Kidney (tissue), 14 donors: ENCODE data around the gene KCNK1. TPM values are rescaled to one million over a fixed set of nuclear protein-coding genes. Genes with fewer than 3 reads are reported as not detected.

ENCODE experiments used
- DNase-seq, 5 donors: peaks; one replicate each; pipeline ENCODE4 v3.0.0-alpha.2; 2013 to 2020
- FAIRE-seq: peaks from 2 replicates; lab custom pipeline; 2012; peaks lifted over from hg19 to GRCh38; lab: Jason Lieb, UNC
- H3K27ac ChIP-seq, 2 donors: one replicate each; pipeline ENCODE4 v1.7.0; 2013; ENCODE audit warnings: low read depth in 2 of 2, low read length in 2 of 2, inconsistent platforms in 1 of 2
- H3K27me3 ChIP-seq: one replicate; pipeline ENCODE4 v1.7.1; 2013; ENCODE audit warnings: low read length, inconsistent platforms; ENCODE audit not compliant: control insufficient read depth, insufficient read depth
- H3K36me3 ChIP-seq, 3 donors: one replicate each; pipeline versions ENCODE4 v1.7.0 to v1.7.1; 2013; ENCODE audit warnings: low read length in 3 of 3, control low read depth in 1 of 3, inconsistent platforms in 1 of 3; ENCODE audit not compliant: insufficient read depth in 3 of 3, control insufficient read depth in 2 of 3
- H3K4me1 ChIP-seq, 3 donors: one replicate each; pipeline versions ENCODE4 v1.7.0 to v1.7.1; 2013; ENCODE audit warnings: low read length in 3 of 3, inconsistent platforms in 1 of 3, low read depth in 1 of 3; ENCODE audit not compliant: control insufficient read depth in 2 of 3, insufficient read depth in 2 of 3
- H3K4me3 ChIP-seq, 3 donors: one replicate each; pipeline versions ENCODE4 v1.7.0 to v1.8.1; 2013; ENCODE audit warnings: low read length in 3 of 3, control low read depth in 1 of 3, inconsistent platforms in 1 of 3
- H3K9ac ChIP-seq, 3 donors: one replicate each; pipeline versions ENCODE4 v1.7.0 to v1.7.1; 2013; ENCODE audit warnings: low read length in 3 of 3, control low read depth in 1 of 3, inconsistent platforms in 1 of 3
- H3K9me3 ChIP-seq, 3 donors: one replicate each; pipeline versions ENCODE4 v1.7.0 to v1.7.1; 2013; ENCODE audit warnings: low read length in 3 of 3, control low read depth in 1 of 3, inconsistent platforms in 1 of 3; ENCODE audit not compliant: control insufficient read depth in 2 of 3, insufficient read depth in 1 of 3
- CTCF ChIP-seq: IDR thresholded peaks from 3 replicates; pipeline ENCODE4 v1.5.1; 2012; ENCODE audit warnings: mild to moderate bottlenecking, moderate library complexity, borderline replicate concordance; ENCODE audit not compliant: insufficient read depth; ENCODE audit errors: extremely low read depth
- intact Hi-C: fragments of 100-400 bp; cut with DNase I; formaldehyde crosslinking; loops from one replicate; pipeline ENCODE4 v1.11.1; 2022
- polyA plus RNA-seq: library from polyadenylated mRNA; stranded (reverse); fragments of 350-450 nt; fragmentation: Illumina TruSeq; extraction: RNeasy Lipid Tissue Mini Kit (QIAGEN cat#74804); gene quantifications from one replicate; pipeline ENCODE4 v1.2.3, GENCODE V29; 2014; ENCODE audit warnings: low read depth, low replicate concordance; ENCODE audit not compliant: insufficient read depth
- total RNA-seq: library from RNA; stranded (reverse); fragmentation: NEBNext Ultra II Directional; extraction: Animal tissue kit (Norgen Biotek cat#: 25700); gene quantifications from one replicate; pipeline ENCODE4 v1.2.1, GENCODE V29; 2021
- donor health status: control.
- donor health status: control.
- donor health status: control.
- donor health status: control.
- donor health status: control.
- donor health status: DM: yes; HTN: yes; CAD: no.
- donor health status: Normal renal cell carcinoma (clear cell type).

Gene KCNK1
- total and polyA plus RNA-seq, 2 donors from 2014 or later: 10.0 to 10.7 TPM

DNA sequence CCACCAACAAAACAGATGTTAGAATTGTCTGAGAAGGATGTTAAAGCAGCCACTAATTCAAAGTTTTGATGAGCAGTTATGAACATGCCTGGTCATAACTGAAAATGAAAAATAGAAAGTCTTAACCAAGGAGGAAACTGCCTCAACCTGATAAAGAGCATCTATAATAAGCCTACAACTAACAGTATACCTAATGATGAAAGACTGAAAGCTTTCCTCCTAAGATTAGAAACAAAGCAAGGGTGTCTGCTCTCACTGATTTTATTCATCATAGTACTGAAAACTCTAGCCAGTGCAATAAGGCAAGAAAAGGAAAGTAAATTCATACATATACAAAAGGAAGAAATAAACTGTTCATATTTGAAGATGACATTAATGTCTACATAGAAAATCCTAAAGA is 82.0 kb downstream of the KCNK1 start:
- TF ChIP-seq CTCF: no peak
- Histone ChIP-seq H3K9ac (no peak overlapping the region), H3K4me3 (no peak overlapping the region), H3K27ac (no peak overlapping the region), H3K4me1 (no peaks in the 10 kb centered on the region), H3K36me3 (no peaks in the 10 kb centered on the region), H3K9me3 (no peaks in the 10 kb centered on the region), H3K27me3 (no peaks in the 10 kb centered on the region)
- intact Hi-C loops: no loop called here
- DNase-seq (no peak), FAIRE-seq (no peak)

DNA sequence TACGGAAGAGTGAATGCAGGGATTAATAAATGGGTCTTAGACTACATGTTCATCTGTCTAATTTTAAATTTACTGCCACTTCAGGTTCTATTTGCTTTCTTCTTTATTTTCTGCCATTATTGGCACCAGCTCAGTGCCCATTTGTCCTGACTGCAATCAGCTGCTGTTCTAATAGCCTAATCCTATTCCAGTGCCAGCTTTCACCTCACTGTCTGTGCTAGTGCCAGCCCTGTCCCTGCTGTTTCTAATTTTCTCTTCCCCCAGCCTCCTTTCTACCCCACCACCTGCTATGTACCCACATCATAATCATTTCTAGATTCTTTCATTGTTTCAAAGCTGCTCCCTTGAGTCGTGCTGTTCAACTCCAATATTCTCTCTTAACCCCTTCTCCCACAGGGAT is 86.4 kb downstream of the KCNK1 start:
- H3K9me3 ChIP-seq: no peaks in the 10 kb centered on the region
- no peaks in the 10 kb centered on the region for H3K27me3 ChIP-seq
- no peaks in the 10 kb centered on the region for H3K4me1 ChIP-seq
- FAIRE-seq (no peak), DNase-seq (no peak)
- no peak overlapping the region for H3K4me3 ChIP-seq
- no peak overlapping the region for H3K9ac ChIP-seq
- no peak for TF ChIP-seq CTCF
- no peaks in the 10 kb centered on the region for H3K36me3 ChIP-seq
- H3K27ac ChIP-seq: no peak overlapping the region
- intact Hi-C loops: no loop called here

DNA sequence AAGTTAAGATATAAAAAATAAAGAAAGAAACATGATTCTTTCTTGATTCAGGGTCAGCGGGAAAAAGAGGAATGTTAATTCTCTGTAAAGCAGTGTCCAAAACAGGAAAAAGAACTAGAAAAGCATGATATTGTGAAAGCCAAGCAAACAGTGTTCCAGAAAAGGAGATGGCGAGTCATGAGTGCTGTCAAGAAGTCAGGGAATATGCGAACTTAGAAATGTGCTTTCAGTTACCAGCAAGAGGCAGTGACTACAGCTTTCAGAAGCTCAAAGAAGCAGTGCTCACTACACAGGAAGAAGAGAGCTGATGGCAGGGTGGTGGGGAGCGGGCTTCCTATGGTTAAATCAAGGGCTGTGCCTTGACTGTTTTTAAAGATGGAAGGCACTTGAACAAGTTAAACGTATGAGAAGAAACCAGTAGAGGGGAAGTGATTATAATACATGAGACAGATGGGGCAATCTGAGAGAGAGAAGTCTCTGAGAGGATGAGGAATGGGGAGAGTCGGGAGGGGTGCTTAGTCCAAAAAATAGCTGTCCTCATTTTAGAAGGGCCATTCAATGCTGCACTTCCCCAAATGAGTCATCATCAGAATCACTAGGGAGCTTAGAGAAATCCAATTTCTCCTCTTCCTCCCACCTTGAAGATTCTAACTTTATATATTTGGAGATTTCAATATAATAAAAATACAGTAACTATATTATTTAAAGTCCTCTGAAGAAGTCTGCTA is 90.4 kb downstream of the KCNK1 start:
- FAIRE-seq: no peak
- intact Hi-C loops: no loop called here
- no peak for TF ChIP-seq CTCF
- H3K4me1 ChIP-seq: no peaks in the 10 kb centered on the region
- H3K9me3 ChIP-seq: no peaks in the 10 kb centered on the region
- no peak overlapping the region for H3K9ac ChIP-seq
- peak overlapping the region in 1 of 2 donors; percentile 14 for H3K27ac ChIP-seq
- no peaks in the 10 kb centered on the region for H3K36me3 ChIP-seq
- no peak for DNase-seq
- H3K4me3 ChIP-seq: no peak overlapping the region
- no peaks in the 10 kb centered on the region for H3K27me3 ChIP-seq
